Mammary epithelial cell (primary cell): ENCODE data around the gene AKTIP.

Source experiments
- CTCF ChIP-seq, 2 donors: IDR thresholded peaks in 1 of 2; conservative IDR thresholded peaks in 1 of 2; 2 replicates each; pipeline ENCODE4 v1.5.1; 2011 to 2012; ENCODE audit warnings: inconsistent platforms in 2 of 2, low read length in 2 of 2, mild to moderate bottlenecking in 2 of 2, control low read depth in 1 of 2, low read depth in 1 of 2; ENCODE audit not compliant: insufficient read depth in 1 of 2; ENCODE audit errors: extremely low read depth in 1 of 2
- EZH2 ChIP-seq: IDR thresholded peaks from 2 replicates; pipeline ENCODE4 v1.6.1; 2012; ENCODE audit warnings: low read length, inconsistent platforms, borderline replicate concordance

- TF ChIP-seq EZH2 (no peak), CTCF (conservative IDR thresholded peaks at IDR 0.05 in 1 of 2, IDR thresholded peaks at IDR 0.05 in 1 of 2; ENCODE audit: extremely low read depth in 1 of 2, insufficient read depth in 1 of 2, low read depth in 1 of 2, low read length in 2 of 2) (no peak)
These were observed 1.1 kb upstream of the AKTIP start for GRCh38 chr16:53503991-53504663.
